K562 (cell line): Measurements from ENCODE around the gene OR1J1. TPM values are rescaled to one million over a fixed set of nuclear protein-coding genes. Genes with fewer than 3 reads are reported as not detected.

Experiments used
- ATAC-seq: fragments of 200-7000 bp; cut with Tn5 transposase; 3 replicates; pipeline ENCODE4 v1.9.1; 2020; ENCODE audit warnings: moderate library complexity
- BruUV-seq: library from RNA; stranded (reverse); fragments of 400-500 nt; replicated peaks from 2 replicates; lab custom pipeline; 2021; lab: Mats Ljungman, UMichigan
- CTCF ChIA-PET: fragments of 300-600 bp; formaldehyde crosslinking; extraction: SDS; loops from one replicate; lab custom pipeline; 2021; ENCODE audit warnings: low intra/inter-chr PET ratio; lab: Yijun Ruan, JAX
- POLR2A ChIA-PET: fragments of 300-600, 350-650 bp; sonication (Branson Sonifier 250); formaldehyde crosslinking; extraction: SDS; loops from one replicate; lab custom pipeline; 2021; ENCODE audit warnings: antibody characterized with exemption, inconsistent platforms; lab: Yijun Ruan, JAX
- DNase-seq, 4 experiments: peaks; one replicate each; pipeline versions ENCODE4 v3.0.0 to v3.0.0-alpha.2; 2011 to 2018; ENCODE audit warnings: low spot score in 3 of 4, mixed read lengths in 3 of 4; ENCODE audit errors: extremely low read depth in 1 of 4
- FAIRE-seq: peaks from 2 replicates; lab custom pipeline; 2011; peaks lifted over from hg19 to GRCh38; lab: Jason Lieb, UNC
- H2AFZ ChIP-seq: 2 replicates; pipeline ENCODE4 v1.6.0; 2011; ENCODE audit warnings: low read depth, low read length, control low read depth, inconsistent platforms
- H3K27ac ChIP-seq: fragments of 200-600 bp; 3 replicates; pipeline ENCODE4 v1.8.0; 2011; ENCODE audit warnings: low read depth, mild to moderate bottlenecking, control low read depth, inconsistent platforms, low read length, moderate library complexity, mixed read lengths; ENCODE audit errors: extremely low read depth
- H3K27me3 ChIP-seq, 2 experiments: fragments of 300-600 bp in 1 of 2; 2 replicates in 1 of 2; 3 replicates in 1 of 2; pipeline versions ENCODE4 v1.6.0 to v1.8.0; 2011; ENCODE audit warnings: inconsistent platforms in 2 of 2, low read length in 2 of 2, mild to moderate bottlenecking in 1 of 2, mixed read lengths in 1 of 2, moderate library complexity in 1 of 2; ENCODE audit not compliant: control insufficient read depth in 2 of 2, insufficient read depth in 2 of 2
- H3K36me3 ChIP-seq: fragments of 300-600 bp; 3 replicates; pipeline ENCODE4 v1.8.0; 2011; ENCODE audit warnings: mild to moderate bottlenecking, low read length, inconsistent platforms; ENCODE audit not compliant: control insufficient read depth, insufficient read depth
- H3K4me1 ChIP-seq, 2 experiments: fragments of 200-600 bp in 1 of 2; replicated peaks in 1 of 2; 2 replicates in 1 of 2; 3 replicates in 1 of 2; pipeline versions ENCODE4 v1.5.1 to v1.8.0; 2011; ENCODE audit warnings: inconsistent platforms in 2 of 2, low read length in 2 of 2, mild to moderate bottlenecking in 1 of 2, mixed read lengths in 1 of 2, moderate library complexity in 1 of 2; ENCODE audit not compliant: control insufficient read depth in 2 of 2, insufficient read depth in 2 of 2
- H3K4me2 ChIP-seq: 2 replicates; pipeline ENCODE4 v1.6.1; 2011; ENCODE audit warnings: low read length, control low read depth, inconsistent platforms, mixed read lengths; ENCODE audit not compliant: insufficient read depth
- H3K4me3 ChIP-seq: fragments of 200-600 bp; sonication (generic), shearing (Covaris generic); 2 replicates; pipeline ENCODE4 v1.5.1; 2016; ENCODE audit warnings: control low read depth, inconsistent platforms
- H3K79me2 ChIP-seq: fragments of 200-600 bp; 3 replicates; pipeline ENCODE4 v1.8.0; 2011; ENCODE audit warnings: low read length, inconsistent platforms; ENCODE audit not compliant: control insufficient read depth, insufficient read depth
- H3K9ac ChIP-seq, 2 experiments: 2 replicates each; pipeline versions ENCODE4 v1.6.0 to v1.6.1; 2011; ENCODE audit warnings: low read depth in 2 of 2, low read length in 2 of 2, control low read depth in 1 of 2, inconsistent platforms in 1 of 2, mild to moderate bottlenecking in 1 of 2, mixed read lengths in 1 of 2; ENCODE audit not compliant: insufficient read depth in 1 of 2
- H3K9me1 ChIP-seq: one replicate; pipeline ENCODE4 v1.6.0; 2011; ENCODE audit warnings: inconsistent platforms, mild to moderate bottlenecking, low read length, moderate library complexity; ENCODE audit not compliant: control insufficient read depth, insufficient read depth
- H3K9me3 ChIP-seq: replicated peaks from 2 replicates; pipeline ENCODE4 v1.5.1; 2011; ENCODE audit warnings: low read depth, low read length, inconsistent platforms; ENCODE audit not compliant: control insufficient read depth, insufficient read depth
- H4K20me1 ChIP-seq: replicated peaks from 2 replicates; pipeline ENCODE4 v1.6.1; 2011; ENCODE audit warnings: low read length, inconsistent platforms, mixed read lengths; ENCODE audit not compliant: control insufficient read depth, insufficient read depth
- C11orf30 ChIP-seq: fragments of 450-650 bp; IDR thresholded peaks from 2 replicates; pipeline ENCODE4 v1.6.1; 2016; ENCODE audit warnings: low read depth, mild to moderate bottlenecking
- FOSL1 ChIP-seq: fragments of 200-800 bp; sonication (Bioruptor generic); conservative IDR thresholded peaks from 2 replicates; pipeline ENCODE4 v1.6.1; 2016; ENCODE audit warnings: missing genetic modification characterization, missing compliant biosample characterization
- MAFF ChIP-seq: IDR thresholded peaks from 2 replicates; pipeline ENCODE4 v1.6.1; 2012; ENCODE audit warnings: low read length, improper control_type of control experiment
- MAFG ChIP-seq: fragments of 450-650 bp; conservative IDR thresholded peaks from 2 replicates; pipeline ENCODE4 v1.6.1; 2016; ENCODE audit warnings: missing genetic modification characterization, missing compliant biosample characterization
- MAFK ChIP-seq: IDR thresholded peaks from 2 replicates; pipeline ENCODE4 v1.6.1; 2011; ENCODE audit warnings: low read length, improper control_type of control experiment
- MEIS2 ChIP-seq: fragments of 450-650 bp; IDR thresholded peaks from 2 replicates; pipeline ENCODE4 v1.6.1; 2014; ENCODE audit warnings: mild to moderate bottlenecking; ENCODE audit not compliant: partially characterized antibody
- MYNN ChIP-seq, 2 experiments: sonication (generic); formaldehyde crosslinking in 1 of 2; IDR thresholded peaks; 2 replicates each; pipeline versions ENCODE4 v1.5.0 to v1.6.1; 2016 to 2020; ENCODE audit warnings: antibody characterized with exemption in 1 of 2, missing genetic modification reagents in 1 of 2
- NFATC3 ChIP-seq: fragments of 450-650 bp; IDR thresholded peaks from 2 replicates; pipeline ENCODE4 v1.6.1; 2017; ENCODE audit warnings: mild to moderate bottlenecking
- ZNF316 ChIP-seq: fragments of 450-650 bp; IDR thresholded peaks from 2 replicates; pipeline ENCODE4 v1.6.1; 2016
- WGBS: fragments of 100-300 bp; shearing (Covaris generic); methylation state at CpG from one replicate; pipeline ENCODE4 v1.1.6; 2016; ENCODE audit warnings: low coverage, mixed read lengths; ENCODE audit not compliant: insufficient coverage; ENCODE audit errors: missing lambda C conversion rate; 5-methylcytosine and 5-hydroxymethylcytosine counted together
- in situ Hi-C: fragments of 300-500 bp; cut with MboI; formaldehyde crosslinking; loops from 4 replicates; pipeline ENCODE4 v1.15.0; 2018; ENCODE audit warnings: inconsistent platforms, mixed read lengths
- intact Hi-C: fragments of 100-400 bp; cut with micrococcal nuclease; formaldehyde crosslinking; loops from 2 replicates; pipeline ENCODE4 v1.14.2; 2022
- polyA plus RNA-seq, 8 experiments: library from polyadenylated mRNA; depleted of rRNA in 4 of 8; stranded (reverse) in 5 of 8; unstranded in 3 of 8; fragments of >200 nt; fragmentation: Nextera tagmentation in 2 of 8; fragmentation: Illumina TruSeq in 1 of 8; extraction: Ambion mirVana in 2 of 8; extraction: Trizol in 1 of 8; gene quantifications; 2 replicates each; pipeline versions ENCODE4 v1.2.1 to v1.2.3, GENCODE V29; 2011 to 2014; ENCODE audit warnings: inconsistent platforms in 1 of 8, missing spikeins in 1 of 8
- total RNA-seq, 7 experiments: library from RNA; depleted of rRNA in 6 of 7; stranded (reverse); fragments of >200 nt in 6 of 7; fragmentation: Illumina TruSeq in 2 of 7; extraction: Trizol in 2 of 7; gene quantifications; 2 replicates each; pipeline versions ENCODE4 v1.2.1 to v1.2.3, GENCODE V29; 2011 to 2021; ENCODE audit warnings: low replicate concordance in 1 of 7
- TF ChIP-seq, protein P1 (sequence below), 2 experiments: fragments of 450-650 bp in 1 of 2; sonication (generic) in 1 of 2; formaldehyde crosslinking in 1 of 2; IDR thresholded peaks in 1 of 2; conservative IDR thresholded peaks in 1 of 2; 2 replicates each; pipeline versions ENCODE4 v1.6.1 to v1.8.1; 2016 to 2023; ENCODE audit warnings: mild to moderate bottlenecking in 2 of 2, moderate library complexity in 2 of 2, inconsistent platforms in 1 of 2, missing genetic modification reagents in 1 of 2
- TF ChIP-seq, protein P2 (sequence below): fragments of 450-650 bp; formaldehyde crosslinking; IDR thresholded peaks from 2 replicates; pipeline ENCODE4 v1.4.0; 2022; ENCODE audit warnings: mild to moderate bottlenecking, moderate library complexity
- TF ChIP-seq, protein P3 (sequence below): fragments of 450-650 bp; IDR thresholded peaks from 2 replicates; pipeline ENCODE4 v1.6.1; 2016

The OR1J1 gene
- total and polyA plus RNA-seq, 9 of the 15 experiments (the other 6 are each of a cell fraction or from before 2014, with no cell fraction given), result not detected

DNA sequence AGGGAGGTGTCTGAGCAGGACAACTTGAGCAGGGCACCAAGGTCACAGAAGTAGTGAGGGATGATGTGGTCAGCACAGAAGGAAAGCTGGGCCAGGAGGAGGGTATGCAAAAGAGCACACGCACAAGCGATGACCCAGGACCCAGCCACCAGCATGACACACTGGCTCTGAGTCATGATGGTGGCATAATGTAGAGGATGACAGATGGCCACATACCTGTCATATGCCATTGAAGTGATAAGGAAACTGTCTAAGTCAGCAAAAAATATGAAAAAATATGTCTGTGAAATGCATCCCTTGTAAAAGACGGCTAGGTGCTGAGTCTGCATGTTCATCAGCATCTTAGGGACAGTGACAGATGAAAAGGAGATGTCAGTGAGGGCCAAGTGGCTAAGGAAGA lies 380 bp downstream of the OR1J1 start:
- H3K79me2 ChIP-seq, result no peaks in the 10 kb centered on the region
- no peaks in the 10 kb centered on the region for H3K9me3 ChIP-seq
- no peaks in the 10 kb centered on the region for H3K36me3 ChIP-seq
- H3K27me3 ChIP-seq, result peaks cover 3 to 16% of the 10 kb centered on the region in 2 experiments; a peak in 3 of 5 replicates
- intact Hi-C loops (no loop called here), in situ Hi-C loops (no loop called here)
- ATAC-seq, result no peak
- ChIA-PET POLR2A (interaction anchor here (0.8 kb wide), 1 partner anchor 9 kb away, joined by 3 read pairs; no protein-coding TSS in a partner anchor), CTCF (no interaction called here)
- peak; percentile 91 for TF ChIP-seq MAFG (tag)
- peak; percentile 89 for TF ChIP-seq MAFF
- TF ChIP-seq MYNN (IDR thresholded peaks at IDR 0.05), result no peak
- TF ChIP-seq MYNN (CRISPR knock-in tag; IDR thresholded peaks at IDR 0.05), result no peak
- TF ChIP-seq, protein P1, sequence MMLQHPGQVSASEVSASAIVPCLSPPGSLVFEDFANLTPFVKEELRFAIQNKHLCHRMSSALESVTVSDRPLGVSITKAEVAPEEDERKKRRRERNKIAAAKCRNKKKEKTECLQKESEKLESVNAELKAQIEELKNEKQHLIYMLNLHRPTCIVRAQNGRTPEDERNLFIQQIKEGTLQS (IDR thresholded peaks at IDR 0.05), result peak; percentile 56
- TF ChIP-seq, protein P1 (CRISPR knock-in tag; conservative IDR thresholded peaks at IDR 0.05), result no peak
- peak; percentile 81 for TF ChIP-seq FOSL1 (tag)
- peak; percentile 94 for TF ChIP-seq C11orf30
- TF ChIP-seq, protein P2, sequence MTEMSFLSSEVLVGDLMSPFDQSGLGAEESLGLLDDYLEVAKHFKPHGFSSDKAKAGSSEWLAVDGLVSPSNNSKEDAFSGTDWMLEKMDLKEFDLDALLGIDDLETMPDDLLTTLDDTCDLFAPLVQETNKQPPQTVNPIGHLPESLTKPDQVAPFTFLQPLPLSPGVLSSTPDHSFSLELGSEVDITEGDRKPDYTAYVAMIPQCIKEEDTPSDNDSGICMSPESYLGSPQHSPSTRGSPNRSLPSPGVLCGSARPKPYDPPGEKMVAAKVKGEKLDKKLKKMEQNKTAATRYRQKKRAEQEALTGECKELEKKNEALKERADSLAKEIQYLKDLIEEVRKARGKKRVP (CRISPR knock-in tag), result no peak
- TF ChIP-seq ZNF316, result peak; percentile 97
- peak; percentile 89 for TF ChIP-seq MAFK
- no peak for TF ChIP-seq NFATC3
- peak; percentile 64 for TF ChIP-seq MEIS2
- TF ChIP-seq, protein P3, sequence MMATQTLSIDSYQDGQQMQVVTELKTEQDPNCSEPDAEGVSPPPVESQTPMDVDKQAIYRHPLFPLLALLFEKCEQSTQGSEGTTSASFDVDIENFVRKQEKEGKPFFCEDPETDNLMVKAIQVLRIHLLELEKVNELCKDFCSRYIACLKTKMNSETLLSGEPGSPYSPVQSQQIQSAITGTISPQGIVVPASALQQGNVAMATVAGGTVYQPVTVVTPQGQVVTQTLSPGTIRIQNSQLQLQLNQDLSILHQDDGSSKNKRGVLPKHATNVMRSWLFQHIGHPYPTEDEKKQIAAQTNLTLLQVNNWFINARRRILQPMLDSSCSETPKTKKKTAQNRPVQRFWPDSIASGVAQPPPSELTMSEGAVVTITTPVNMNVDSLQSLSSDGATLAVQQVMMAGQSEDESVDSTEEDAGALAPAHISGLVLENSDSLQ, result 0 out of 2 replicates have a peak, but pooled peaks have one; percentile 15
- no peak overlapping the region for H3K27ac ChIP-seq
- no peak overlapping the region for H3K9ac ChIP-seq
- FAIRE-seq, result no peak
- no peaks in the 10 kb centered on the region for H3K9me1 ChIP-seq
- peak in 1 of 4 experiments; percentile 11 for DNase-seq
- H3K4me3 ChIP-seq, result no peak overlapping the region
- 0% methylated on average over 3 of the region's 3 CpGs for WGBS
- H3K4me2 ChIP-seq, result no peak overlapping the region
- BruUV-seq, result no TSS peak
- no peaks in the 10 kb centered on the region for H4K20me1 ChIP-seq
- H3K4me1 ChIP-seq, result peaks cover 0 to 4% of the 10 kb centered on the region in 2 experiments; a peak in 2 of 5 replicates
- H2AFZ ChIP-seq, result no peak overlapping the region
